HG02588 (cell line): ENCODE results near the gene MTARC1.

Experiments used
- ATAC-seq: cut with Tn5 transposase; IDR thresholded peaks from one replicate; pipeline ENCODE4 v1.9.1; 2021; ENCODE audit warnings: mild to moderate bottlenecking, moderate library complexity; ENCODE audit not compliant: unreplicated experiment

MTARC1 gene

GRCh38 chr1:220769205-220769604, 17.5 kb upstream of the MTARC1 start:
- ATAC-seq: no peak

DNA sequence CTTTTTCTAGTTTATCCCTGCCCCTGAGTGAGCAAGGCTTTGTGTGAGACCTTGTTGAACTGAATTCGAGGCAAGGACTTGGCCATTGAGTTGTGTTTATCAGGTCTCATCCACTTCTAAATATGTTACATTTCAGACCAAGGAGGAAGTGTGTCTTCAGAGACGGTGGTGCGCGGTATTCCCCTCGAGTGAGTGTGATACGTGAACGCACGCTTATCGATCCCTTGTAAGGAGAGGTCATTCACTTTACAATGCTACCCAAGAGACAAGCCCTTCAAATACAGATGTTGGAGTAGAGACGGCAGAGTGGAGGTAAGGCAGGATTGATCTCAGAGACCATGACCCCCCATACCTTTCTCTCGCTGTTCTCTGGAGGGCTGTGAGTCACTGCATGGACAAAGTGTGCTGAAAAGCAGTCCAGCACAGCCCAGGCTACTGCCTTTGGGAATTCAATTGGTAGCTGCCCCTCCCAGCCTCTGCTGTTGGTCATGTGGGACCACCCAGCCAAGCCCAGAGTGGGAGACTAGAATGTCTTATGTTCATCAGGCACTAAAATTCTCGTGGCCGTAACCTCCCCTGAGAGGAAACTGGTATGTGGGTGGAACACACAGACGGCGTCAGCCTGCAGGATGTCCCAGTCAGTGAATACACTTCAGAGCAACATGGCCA, 16.3 kb upstream of the MTARC1 start:
- peak; percentile 69 for ATAC-seq

DNA sequence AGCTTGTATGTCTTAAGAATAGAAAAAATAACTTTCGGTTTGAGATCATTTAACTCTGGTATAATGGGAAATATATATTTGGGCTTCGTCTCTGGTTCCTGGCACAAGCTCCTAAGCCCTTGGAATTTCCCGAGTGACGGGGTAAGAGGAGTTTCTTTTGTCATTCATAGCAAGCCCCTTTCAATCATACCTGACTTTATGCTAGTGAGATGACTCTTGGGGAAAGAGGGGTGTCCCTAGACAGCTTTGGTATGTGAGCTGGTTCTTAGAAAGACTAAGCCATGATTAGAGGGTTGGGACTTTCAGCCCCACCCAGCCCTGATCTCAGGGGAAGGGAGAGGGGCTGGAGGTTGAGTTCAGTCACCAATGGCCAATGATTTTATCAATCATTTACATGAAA, 13.9 kb upstream of the MTARC1 start:
- ATAC-seq: peak; percentile 33

DNA sequence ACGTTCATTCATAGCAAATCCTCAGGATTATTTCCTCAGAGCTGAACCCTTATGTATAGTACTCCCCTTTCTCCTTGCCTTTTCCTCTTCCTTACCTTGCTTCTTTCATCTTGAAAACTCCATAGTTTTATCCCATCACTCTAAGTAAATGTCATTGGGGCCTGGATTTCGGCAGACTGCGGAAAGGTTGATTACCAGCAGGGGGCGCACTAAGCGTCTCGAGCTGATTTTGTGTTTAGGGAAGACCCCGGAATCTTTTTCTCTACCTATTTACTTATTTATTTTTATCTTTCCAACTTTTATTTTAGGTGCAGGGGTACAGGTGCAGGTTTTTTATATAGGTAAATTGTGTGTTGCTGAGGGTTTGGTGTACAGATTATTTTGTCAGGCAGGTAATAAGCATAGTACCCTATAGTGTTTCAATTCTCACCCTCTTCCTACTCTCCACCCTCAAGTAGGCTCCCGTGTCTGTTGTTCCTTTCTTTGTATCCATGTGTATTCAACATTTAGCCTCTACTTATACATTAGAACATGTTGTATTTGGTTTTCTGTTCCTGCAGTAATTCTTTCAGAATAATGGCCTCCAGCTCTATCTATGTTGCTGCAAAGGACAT, 11.4 kb upstream of the MTARC1 start:
- ATAC-seq: no peak

GRCh38 chr1:220776254-220776653, 10.5 kb upstream of the MTARC1 start:
- no peak for ATAC-seq

DNA sequence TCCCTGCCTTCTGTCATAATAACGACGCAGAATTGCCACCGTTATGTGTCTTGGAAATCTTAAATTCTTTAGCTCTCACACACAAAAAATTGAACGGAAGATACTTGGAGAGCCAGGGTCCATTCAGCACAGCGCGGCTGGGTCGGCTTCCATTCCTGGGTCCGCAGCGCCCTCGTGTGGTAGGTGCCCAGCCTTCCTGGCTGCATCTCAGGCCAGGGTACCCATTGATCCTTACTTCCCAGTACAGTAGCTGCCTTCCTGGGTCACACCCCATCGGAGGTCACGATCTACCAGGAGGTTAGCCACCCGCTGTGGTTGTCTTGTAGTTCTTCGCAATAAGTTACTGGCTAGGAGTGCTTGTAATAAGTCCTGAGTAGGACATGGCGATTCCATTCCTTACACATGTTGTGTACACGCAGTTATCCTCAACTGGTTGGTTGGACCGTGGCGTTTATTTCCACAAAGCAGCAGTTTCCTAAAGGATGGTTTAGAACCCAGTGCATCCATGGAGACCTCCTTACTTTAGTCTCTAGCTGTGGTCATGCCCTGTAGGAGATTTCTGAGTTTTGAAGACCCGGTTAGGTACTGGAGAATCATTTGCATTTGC, 9.9 kb upstream of the MTARC1 start:
- ATAC-seq: peak; percentile 79

DNA sequence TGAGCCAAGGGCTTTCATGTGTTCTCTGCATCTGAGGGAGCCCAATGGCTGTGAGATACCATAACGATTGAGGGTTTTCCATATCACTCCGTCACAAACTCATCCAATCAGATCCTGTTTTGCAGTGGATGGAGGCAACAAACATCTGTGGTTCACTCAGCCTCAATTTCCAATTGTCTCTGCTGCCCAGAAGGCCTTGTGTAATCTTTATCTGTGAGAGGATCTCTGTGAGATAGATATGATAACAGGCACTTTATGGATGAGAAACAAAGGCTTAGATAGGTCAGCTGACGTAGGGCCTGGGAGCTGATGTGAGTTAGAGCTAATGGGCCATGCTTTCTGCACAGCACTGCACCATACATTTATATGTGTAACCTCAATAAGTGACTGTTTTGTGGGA, 3.3 kb upstream of the MTARC1 start:
- no peak for ATAC-seq

- no peak for ATAC-seq
Measured at GRCh38 chr1:220784751-220785150, 2.0 kb upstream of the MTARC1 start.

GRCh38 chr1:220785166-220786056, 1.3 kb upstream of the MTARC1 start:
- no peak for ATAC-seq

- ATAC-seq: no peak
Measured at GRCh38 chr1:220786057-220786336, 716 bp upstream of the MTARC1 start.

- ATAC-seq: peak; percentile 43
Measured at GRCh38 chr1:220787069-220787619, 431 bp downstream of the MTARC1 start.

GRCh38 chr1:220788900-220789299, 2.2 kb downstream of the MTARC1 start:
- ATAC-seq: no peak

DNA sequence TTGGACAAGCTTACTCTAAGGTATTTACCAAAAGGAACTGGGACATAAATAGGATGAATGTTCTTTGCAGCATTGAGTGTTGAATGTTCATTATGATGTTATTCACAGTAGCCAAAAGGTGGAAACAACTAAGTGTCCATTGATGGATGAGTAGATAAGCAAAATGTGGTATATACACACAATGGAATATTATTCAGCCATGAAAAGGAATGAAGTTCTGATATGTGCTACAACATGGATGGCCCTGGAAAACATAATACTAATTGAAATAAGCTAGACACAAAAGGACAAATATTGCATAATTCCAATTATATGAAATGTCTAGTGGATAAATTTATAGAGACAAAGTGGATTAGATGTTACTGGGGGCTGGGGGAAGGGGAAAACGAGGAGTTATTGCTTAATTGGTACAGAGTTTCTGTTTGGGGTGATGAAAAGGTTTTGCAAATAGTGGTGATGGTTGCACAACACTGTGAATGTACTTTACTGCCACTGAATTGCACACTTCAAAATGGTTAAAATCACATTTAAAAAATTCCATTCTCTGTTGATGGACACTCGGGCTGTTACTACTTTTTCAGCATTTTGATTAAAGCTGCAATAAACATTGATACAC, 2.9 kb downstream of the MTARC1 start:
- ATAC-seq: no peak

DNA sequence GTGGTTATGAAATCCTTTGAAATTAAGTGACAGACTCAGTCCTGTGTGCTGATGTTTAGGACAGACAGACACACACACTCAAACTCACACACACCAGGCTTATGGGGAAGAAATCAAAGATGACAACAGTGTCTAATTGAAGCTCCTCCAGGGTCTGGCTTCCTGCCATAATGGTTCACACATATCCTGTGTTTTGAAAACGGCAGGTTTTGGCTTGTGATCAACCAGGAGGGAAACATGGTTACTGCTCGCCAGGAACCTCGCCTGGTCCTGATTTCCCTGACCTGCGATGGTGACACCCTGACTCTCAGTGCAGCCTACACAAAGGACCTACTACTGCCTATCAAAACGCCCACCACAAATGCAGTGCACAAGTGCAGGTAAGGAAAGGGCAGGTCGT, 4.6 kb downstream of the MTARC1 start:
- no peak for ATAC-seq

DNA sequence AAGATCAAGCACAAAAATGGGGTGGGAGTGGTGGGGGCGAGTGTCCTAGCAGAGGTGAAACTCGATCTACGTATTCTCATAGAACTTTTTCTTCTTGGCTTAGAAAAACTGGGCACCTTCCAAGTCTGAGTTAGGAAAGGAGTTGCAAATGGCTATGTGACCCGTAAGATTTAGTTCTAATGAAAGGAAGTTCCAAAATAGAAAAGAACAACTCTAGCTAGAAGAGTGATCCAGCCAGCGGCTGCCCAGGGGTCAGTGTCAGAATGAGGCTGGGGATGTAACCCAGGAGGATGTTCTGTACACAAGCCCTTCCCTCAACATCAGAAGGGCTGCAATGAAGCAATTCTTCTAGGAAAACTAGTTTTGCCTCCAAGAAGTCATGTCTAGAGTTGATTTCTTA, 5.2 kb downstream of the MTARC1 start:
- ATAC-seq: no peak

DNA sequence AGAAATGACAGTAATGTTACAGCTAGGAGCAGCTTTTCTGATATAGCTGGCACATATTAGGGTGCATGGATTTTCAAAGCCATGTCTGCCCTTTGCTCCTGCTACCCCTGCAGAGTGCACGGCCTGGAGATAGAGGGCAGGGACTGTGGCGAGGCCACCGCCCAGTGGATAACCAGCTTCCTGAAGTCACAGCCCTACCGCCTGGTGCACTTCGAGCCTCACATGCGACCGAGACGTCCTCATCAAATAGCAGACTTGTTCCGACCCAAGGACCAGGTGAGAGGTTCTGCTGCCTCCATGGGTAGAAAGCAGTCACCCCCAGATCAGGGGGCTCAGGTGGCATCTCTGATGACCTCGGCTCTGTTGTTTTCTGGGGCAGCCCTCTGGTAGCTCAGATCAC, 9.8 kb downstream of the MTARC1 start:
- no peak for ATAC-seq

DNA sequence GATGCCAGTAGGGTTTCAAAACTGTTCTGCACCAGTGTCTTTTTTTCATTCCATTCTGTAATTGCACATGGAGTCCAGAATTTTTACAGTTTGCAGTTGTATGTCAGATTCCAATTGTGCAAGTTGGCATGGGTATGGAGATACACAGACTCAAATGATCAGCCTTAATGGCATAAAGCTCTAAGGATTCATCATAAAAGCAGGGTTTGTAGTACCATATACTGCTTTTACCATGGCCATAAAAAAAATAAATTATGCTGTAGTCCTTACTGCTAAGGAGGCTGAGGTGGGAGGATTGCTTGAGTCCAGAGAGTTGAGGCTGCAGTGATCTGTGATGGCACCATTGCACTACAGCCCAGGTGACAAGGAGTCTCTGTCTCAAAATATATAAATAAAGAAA, 10.3 kb downstream of the MTARC1 start:
- no peak for ATAC-seq

DNA sequence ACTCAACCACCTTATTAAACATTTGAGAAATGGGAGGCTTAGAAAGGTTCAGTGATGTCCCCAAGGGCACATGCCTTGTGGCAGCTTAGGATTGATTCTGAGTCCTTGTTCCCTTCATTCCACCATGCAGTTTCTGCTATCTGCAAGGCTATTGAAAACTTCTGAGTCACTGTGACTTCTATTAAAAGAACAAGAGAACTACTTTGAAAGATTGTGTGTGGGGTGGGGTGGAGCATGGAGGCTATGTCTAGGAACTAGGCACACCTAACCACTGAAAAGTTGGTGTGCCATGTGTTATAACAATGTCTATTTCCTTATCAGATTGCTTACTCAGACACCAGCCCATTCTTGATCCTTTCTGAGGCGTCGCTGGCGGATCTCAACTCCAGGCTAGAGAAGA, 10.8 kb downstream of the MTARC1 start:
- no peak for ATAC-seq

GRCh38 chr1:220798338-220798737, 11.6 kb downstream of the MTARC1 start:
- no peak for ATAC-seq

- ATAC-seq: no peak
Measured at GRCh38 chr1:220800262-220800661, 13.5 kb downstream of the MTARC1 start.
